MM.1S (cell line): ENCODE measurements around the gene INO80B.

Experiments
- CTCF ChIP-seq: fragments of 300-600 bp; sonication (generic); IDR thresholded peaks from 2 replicates; pipeline ENCODE4 v1.5.1; 2016; ENCODE audit warnings: antibody characterized with exemption, low read length, mixed read lengths
- EZH2 ChIP-seq: fragments of 300-600 bp; sonication (generic); optimal IDR thresholded peaks from 2 replicates; pipeline ENCODE3; 2017; ENCODE audit warnings: low read depth, mild to moderate bottlenecking, antibody characterized with exemption, low read length, mixed read lengths
- EZH2phosphoT487 ChIP-seq: fragments of 300-600 bp; sonication (generic); IDR thresholded peaks from 2 replicates; pipeline ENCODE4 v1.6.1; 2018; ENCODE audit warnings: antibody characterized with exemption, low read length

- TF ChIP-seq CTCF (no peak), EZH2 (no peak), EZH2phosphoT487 (no peak)
These were observed 15.5 kb upstream of the INO80B start for GRCh38 chr2:74439373-74439772.
